Lung (tissue), 12 donors: ENCODE data around the gene NPSR1. TPM values are rescaled to one million over a fixed set of nuclear protein-coding genes. Genes with fewer than 3 reads are reported as not detected.
"Not testable (repeated sequence)": the region's sequence is repeated elsewhere in the genome, so short reads cannot be mapped to it uniquely, and the experiment has no call there.

Experiments
- ATAC-seq: fragments of 200-7000 bp; cut with Tn5 transposase; one replicate; pipeline ENCODE4 v1.9.1; 2020; ENCODE audit warnings: moderate number of reproducible peaks; ENCODE audit not compliant: insufficient read depth, low FRiP score
- DNase-seq, 3 donors: peaks; one replicate each; pipeline ENCODE4 v3.0.0-alpha.2; 2013 to 2017
- H3K27ac ChIP-seq, 2 donors: one replicate each; pipeline ENCODE4 v1.5.1; 2013; ENCODE audit warnings: mild to moderate bottlenecking in 2 of 2, moderate library complexity in 2 of 2, control low read depth in 1 of 2, inconsistent platforms in 1 of 2, low read depth in 1 of 2, low read length in 1 of 2
- H3K27me3 ChIP-seq, 3 donors: one replicate each; pipeline ENCODE4 v1.5.1; 2013; ENCODE audit warnings: low read length in 2 of 3; ENCODE audit not compliant: control insufficient read depth in 3 of 3, insufficient read depth in 3 of 3
- H3K36me3 ChIP-seq, 4 donors: one replicate each; pipeline ENCODE4 v1.5.1; 2013; ENCODE audit warnings: low read length in 4 of 4, mild to moderate bottlenecking in 1 of 4, moderate library complexity in 1 of 4; ENCODE audit not compliant: control insufficient read depth in 4 of 4, insufficient read depth in 4 of 4
- H3K4me1 ChIP-seq, 5 donors: one replicate each; pipeline ENCODE4 v1.5.1; 2013; ENCODE audit warnings: low read length in 5 of 5, mild to moderate bottlenecking in 2 of 5, moderate library complexity in 1 of 5; ENCODE audit not compliant: control insufficient read depth in 5 of 5, insufficient read depth in 5 of 5
- H3K4me3 ChIP-seq: one replicate; pipeline ENCODE4 v1.5.1; 2013; ENCODE audit warnings: mild to moderate bottlenecking, control low read depth, moderate library complexity
- H3K9ac ChIP-seq, 2 donors: one replicate each; pipeline ENCODE4 v1.5.1; 2013; ENCODE audit warnings: low read length in 2 of 2, control low read depth in 1 of 2; ENCODE audit not compliant: insufficient read depth in 1 of 2
- H3K9me3 ChIP-seq, 4 donors: one replicate each; pipeline ENCODE4 v1.5.1; 2013; ENCODE audit warnings: low read length in 3 of 4, mild to moderate bottlenecking in 1 of 4, moderate library complexity in 1 of 4; ENCODE audit not compliant: control insufficient read depth in 4 of 4, insufficient read depth in 3 of 4
- WGBS, 2 donors: extraction: QIAGEN DNeasy Blood & Tissue Kit; methylation state at CpG; one replicate each; pipeline ENCODE4 v1.1.7; 2013; 5-methylcytosine and 5-hydroxymethylcytosine counted together
- polyA plus RNA-seq, 2 donors: library from polyadenylated mRNA; stranded (reverse); fragments of 200-250 nt; gene quantifications; one replicate each; pipeline ENCODE4 v1.2.1, GENCODE V29; 2013
- total RNA-seq, 2 donors: library from RNA; depleted of rRNA in 1 of 2; stranded (reverse); fragments of >200 nt in 1 of 2; gene quantifications; one replicate each; pipeline ENCODE4 v1.2.1, GENCODE V29; 2014 to 2021
- TF ChIP-seq, protein P1 (sequence below): IDR thresholded peaks from 2 replicates; pipeline ENCODE4 v1.5.1; 2012; ENCODE audit warnings: mild to moderate bottlenecking; ENCODE audit errors: control extremely low read depth, extremely low read depth
- donor health status: control.
- donor health status: control.
- donor health status: Bipolar disorder and iron deficiency.
- donor health status: healthy.
- donor health status: DM: yes; HTN: yes; CAD: no.

NPSR1 gene
- total and polyA plus RNA-seq, 4 donors, result not detected

DNA sequence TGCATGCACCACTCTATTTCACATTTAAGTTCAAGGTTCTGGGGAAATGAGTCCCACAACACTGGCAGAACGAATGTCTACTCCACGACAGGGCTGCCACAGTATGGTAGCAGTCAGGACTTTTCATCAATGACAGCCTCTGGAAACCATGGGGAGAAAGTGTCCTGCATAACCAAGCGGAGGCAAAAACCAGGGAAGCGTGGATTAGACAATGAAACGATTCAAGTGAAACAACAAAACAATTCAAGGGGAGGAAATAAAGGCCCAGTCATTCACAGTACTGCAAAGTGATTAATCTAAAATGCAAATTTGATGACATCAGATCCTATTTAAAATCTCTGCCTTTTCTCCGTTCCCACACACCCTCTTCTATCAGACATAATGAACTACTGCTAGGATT, 211.0 kb downstream of the NPSR1 start:
- 83 to 86% methylated on average over 6 of the region's 6 CpGs for WGBS, 2 donors
- peaks cover 0 to 6% (median 0%) of the 10 kb centered on the region in 4 donors for H3K9me3 ChIP-seq
- TF ChIP-seq, protein P1, sequence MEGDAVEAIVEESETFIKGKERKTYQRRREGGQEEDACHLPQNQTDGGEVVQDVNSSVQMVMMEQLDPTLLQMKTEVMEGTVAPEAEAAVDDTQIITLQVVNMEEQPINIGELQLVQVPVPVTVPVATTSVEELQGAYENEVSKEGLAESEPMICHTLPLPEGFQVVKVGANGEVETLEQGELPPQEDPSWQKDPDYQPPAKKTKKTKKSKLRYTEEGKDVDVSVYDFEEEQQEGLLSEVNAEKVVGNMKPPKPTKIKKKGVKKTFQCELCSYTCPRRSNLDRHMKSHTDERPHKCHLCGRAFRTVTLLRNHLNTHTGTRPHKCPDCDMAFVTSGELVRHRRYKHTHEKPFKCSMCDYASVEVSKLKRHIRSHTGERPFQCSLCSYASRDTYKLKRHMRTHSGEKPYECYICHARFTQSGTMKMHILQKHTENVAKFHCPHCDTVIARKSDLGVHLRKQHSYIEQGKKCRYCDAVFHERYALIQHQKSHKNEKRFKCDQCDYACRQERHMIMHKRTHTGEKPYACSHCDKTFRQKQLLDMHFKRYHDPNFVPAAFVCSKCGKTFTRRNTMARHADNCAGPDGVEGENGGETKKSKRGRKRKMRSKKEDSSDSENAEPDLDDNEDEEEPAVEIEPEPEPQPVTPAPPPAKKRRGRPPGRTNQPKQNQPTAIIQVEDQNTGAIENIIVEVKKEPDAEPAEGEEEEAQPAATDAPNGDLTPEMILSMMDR, result no peak
- no peak overlapping the region for H3K9ac ChIP-seq
- no peaks in the 10 kb centered on the region for H3K36me3 ChIP-seq
- DNase-seq, result no peak
- H3K27me3 ChIP-seq, result no peaks in the 10 kb centered on the region
- no peak for ATAC-seq
- no peak overlapping the region for H3K4me3 ChIP-seq
- no peak overlapping the region for H3K27ac ChIP-seq
- no peaks in the 10 kb centered on the region for H3K4me1 ChIP-seq

DNA sequence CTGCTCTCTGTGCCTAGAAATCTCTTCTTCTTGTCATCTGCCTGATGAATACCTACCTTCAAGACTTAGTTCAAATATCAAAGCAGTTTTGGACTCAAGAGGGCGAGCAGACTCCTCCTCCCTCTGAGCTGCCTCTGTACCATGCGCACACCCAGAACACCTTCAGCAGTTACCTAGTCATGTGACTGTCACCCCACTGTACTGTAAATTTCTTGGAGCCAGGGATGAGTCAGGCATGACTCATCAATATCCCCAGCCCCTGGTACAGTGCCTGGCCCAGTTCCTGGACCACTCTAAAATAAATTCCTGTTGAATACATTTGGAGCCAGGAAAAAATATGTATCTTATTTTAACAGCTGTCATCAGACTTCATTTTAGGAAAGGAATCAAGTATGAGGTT, 212.0 kb downstream of the NPSR1 start:
- not testable (repeated sequence) for H3K4me1 ChIP-seq, H3K27me3 ChIP-seq, H3K36me3 ChIP-seq, ATAC-seq, DNase-seq, H3K9ac ChIP-seq, H3K27ac ChIP-seq, H3K4me3 ChIP-seq, H3K9me3 ChIP-seq
- WGBS, 2 donors, result 92 to 93% methylated on average over 2 of the region's 2 CpGs

DNA sequence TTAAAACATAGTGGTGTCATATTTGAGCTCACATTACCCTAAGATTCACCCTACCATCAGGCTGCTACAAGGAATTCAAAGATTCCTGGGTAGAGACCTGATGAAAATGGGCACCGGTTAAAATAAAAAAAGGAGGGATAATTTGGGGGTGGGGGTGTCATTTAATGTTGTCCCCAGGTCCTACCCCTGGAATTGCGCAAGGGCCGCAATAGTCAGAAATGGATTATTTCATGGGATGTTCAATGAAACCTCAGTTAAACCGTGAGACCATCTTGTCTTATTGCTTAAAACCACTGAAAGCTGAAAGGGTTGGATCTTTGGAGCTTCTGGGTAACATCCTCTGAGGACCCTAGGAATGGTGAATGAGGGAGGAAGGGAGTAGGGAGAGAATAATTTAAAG, 216.3 kb downstream of the NPSR1 start:
- not testable (repeated sequence) for ATAC-seq, H3K4me1 ChIP-seq, H3K9me3 ChIP-seq, H3K27me3 ChIP-seq, H3K9ac ChIP-seq, H3K36me3 ChIP-seq, DNase-seq, H3K27ac ChIP-seq, H3K4me3 ChIP-seq
- 95 to 96% methylated on average over 4 of the region's 4 CpGs for WGBS, 2 donors

DNA sequence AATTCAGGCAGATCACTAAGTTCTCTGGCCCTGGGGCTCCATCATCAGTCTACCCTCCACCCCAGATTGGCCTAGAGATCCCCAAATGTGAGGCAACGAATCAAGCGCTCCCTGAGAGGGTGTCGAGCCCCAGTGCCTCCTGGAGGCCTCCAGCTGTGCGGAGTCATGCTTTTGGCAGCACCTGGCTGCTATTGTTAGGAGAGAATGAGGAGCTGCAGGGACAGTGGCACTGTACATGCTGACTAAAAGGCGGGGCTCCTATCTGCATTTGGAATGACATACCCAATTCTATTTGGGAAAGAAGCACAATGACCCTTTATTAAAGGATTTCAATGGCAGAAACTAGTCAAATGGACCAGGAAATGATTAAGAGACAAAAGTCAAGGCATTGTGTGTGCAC, 217.5 kb downstream of the NPSR1 start:
- TF ChIP-seq, protein P1, result no peak
- no peak overlapping the region for H3K27ac ChIP-seq
- no peaks in the 10 kb centered on the region for H3K4me1 ChIP-seq
- H3K27me3 ChIP-seq, result no peaks in the 10 kb centered on the region
- WGBS, 2 donors, result 84 to 90% methylated on average over 5 of the region's 5 CpGs
- DNase-seq (no peak), ATAC-seq (no peak)
- no peak overlapping the region for H3K4me3 ChIP-seq
- peaks cover 0 to 6% (median 0%) of the 10 kb centered on the region in 4 donors for H3K9me3 ChIP-seq
- no peak overlapping the region for H3K9ac ChIP-seq
- H3K36me3 ChIP-seq, result no peaks in the 10 kb centered on the region

DNA sequence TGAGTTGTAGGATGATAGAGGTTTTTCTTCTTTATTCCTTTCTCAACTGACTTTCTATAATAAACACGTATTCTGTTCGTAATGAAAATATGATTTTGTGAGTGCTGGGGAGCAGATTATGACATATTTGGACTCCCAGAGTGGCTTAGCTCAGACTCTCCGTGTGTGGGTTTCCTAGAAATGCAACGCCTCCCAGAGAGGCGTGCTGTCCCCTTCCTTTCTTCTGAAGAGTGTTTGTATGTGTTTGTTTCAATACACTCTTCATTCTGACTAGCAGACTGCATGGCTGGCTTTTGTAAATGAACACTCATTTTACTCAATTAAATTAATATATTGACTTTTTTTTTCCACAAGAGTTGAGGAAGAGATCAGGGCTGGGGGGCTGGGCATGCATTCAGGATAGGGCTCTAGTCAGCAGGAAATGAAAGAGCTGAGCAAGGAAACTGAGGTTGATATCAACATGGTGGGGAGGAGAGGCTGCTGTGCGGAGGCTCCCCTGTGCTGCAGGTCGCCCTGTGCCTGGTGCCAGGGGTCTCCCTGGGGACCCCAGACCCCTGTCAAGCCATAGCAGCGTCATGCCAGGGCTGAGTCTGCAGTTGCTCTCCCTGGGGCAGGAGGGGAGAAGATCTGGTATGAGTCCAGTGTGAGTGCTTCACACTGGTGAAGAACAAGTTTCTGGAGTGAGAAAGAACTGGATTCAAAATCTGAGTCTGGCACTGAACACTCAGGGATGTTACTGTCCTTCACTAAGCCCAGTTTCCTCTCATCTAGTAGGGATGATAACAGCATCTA, 221.1 kb downstream of the NPSR1 start:
- H3K4me3 ChIP-seq, H3K9ac ChIP-seq, H3K9me3 ChIP-seq, H3K27ac ChIP-seq, H3K27me3 ChIP-seq, H3K4me1 ChIP-seq, ATAC-seq, H3K36me3 ChIP-seq: not testable (repeated sequence)
- WGBS, 2 donors, result 57 to 80% methylated on average over 8 of the region's 8 CpGs
- DNase-seq, result peak; percentile 57 to 91 (median 85)
